H1 (cell line): ENCODE data around the gene PLAC1. TPM values are rescaled to one million over a fixed set of nuclear protein-coding genes. Genes with fewer than 3 reads are reported as not detected.

Experiments used
- NRF1 ChIP-seq: IDR thresholded peaks from 2 replicates; pipeline ENCODE4 v1.6.1; 2011; ENCODE audit warnings: mild to moderate bottlenecking, low read depth, low read length, improper control_type of control experiment
- TAF7 ChIP-seq: optimal IDR thresholded peaks from 2 replicates; pipeline ENCODE3; 2011; ENCODE audit warnings: low read depth, mild to moderate bottlenecking, inconsistent platforms, low read length, moderate library complexity, borderline replicate concordance
- polyA plus RNA-seq, 7 experiments: library from polyadenylated mRNA; depleted of rRNA in 3 of 7; stranded (reverse) in 5 of 7; unstranded in 2 of 7; fragments of >200 nt in 5 of 7; fragments of 200-250 nt in 2 of 7; gene quantifications; 1 replicate in 5 of 7; 2 replicates in 1 of 7; 4 replicates in 1 of 7; pipeline versions ENCODE4 v1.2.1 to v1.2.3, GENCODE V29; 2011 to 2013; ENCODE audit warnings: missing spikeins in 2 of 7, mixed read lengths in 2 of 7
- total RNA-seq: library from RNA; stranded (reverse); fragmentation: NEBNext Ultra II Directional; extraction: Animal tissue kit (Norgen Biotek cat#: 25700); gene quantifications from 2 replicates; pipeline ENCODE4 v1.2.1, GENCODE V29; 2021

PLAC1 gene
- total and polyA plus RNA-seq, 2 of the 8 experiments (the other 6 are each of a cell fraction or from before 2014, with no cell fraction given), result 1.8 TPM; not detected in 1

- TF ChIP-seq NRF1 (no peak), TAF7 (no peak)
- TF ChIP-seq, all 59 proteins: peak for 0
Observed at GRCh38 chrX:134604701-134605311, 53.5 kb downstream of the PLAC1 start (continued).
